ENCODE measurements around the gene TRAK1. TPM values are rescaled to one million over a fixed set of nuclear protein-coding genes. Genes with fewer than 3 reads are reported as not detected.
"Not testable (repeated sequence)": the region's sequence is repeated elsewhere in the genome, so short reads cannot be mapped to it uniquely, and the experiment has no call there.

TRAK1 gene
- total RNA-seq, 1 experiment from 2014 or later, result 46.8 TPM

DNA sequence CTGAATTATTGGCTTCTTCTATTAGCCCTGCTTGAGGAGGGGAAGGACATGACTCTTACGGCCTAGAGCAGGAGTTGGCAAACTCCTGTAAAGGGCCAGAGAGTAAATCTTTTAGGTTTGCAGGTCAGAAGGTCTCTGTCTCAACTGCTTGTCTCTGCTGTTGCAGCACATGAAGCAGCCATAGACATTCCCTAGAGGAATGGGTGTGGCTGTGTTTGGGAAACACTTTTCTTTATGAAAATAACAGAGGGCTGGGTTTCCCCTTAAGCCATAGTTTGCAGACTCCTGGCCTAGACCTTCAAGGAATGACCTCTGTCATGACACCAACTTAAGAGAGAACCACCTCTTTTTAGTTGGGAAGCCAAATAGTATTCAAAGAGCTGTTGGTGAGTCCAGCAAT lies 10.3 kb downstream of the TRAK1 start:
- Histone ChIP-seq H2AFZ (no peak overlapping the region), H3K4me3 (no peak overlapping the region), H3K9me3 (ENCODE audit: insufficient read depth, low read depth) (no peaks in the 10 kb centered on the region), H3K27ac (no peak overlapping the region), H3K4me1 (replicated peaks; ENCODE audit: insufficient read depth) (no peaks in the 10 kb centered on the region; the same call in 1 of the 2 replicates), H3K79me2 (ENCODE audit: low read depth) (no peaks in the 10 kb centered on the region), H4K20me1 (ENCODE audit: insufficient read depth) (no peaks in the 10 kb centered on the region), H3K27me3 (ENCODE audit: insufficient read depth, low read depth) (no peaks in the 10 kb centered on the region), H3F3A (ENCODE audit: insufficient read depth, low read depth) (no peaks in the 10 kb centered on the region), H3K4me2 (no peak overlapping the region), H3K36me3 (ENCODE audit: low read depth) (no peaks in the 10 kb centered on the region), H3K9me2 (ENCODE audit: insufficient read depth) (no peaks in the 10 kb centered on the region)
- CTCF ChIA-PET, result interaction anchor here (1.8 kb wide), 1 partner anchor 207 kb away, joined by 3 read pairs; no protein-coding TSS in a partner anchor
- BruUV-seq (replicated peaks), result no TSS peak
- intact Hi-C loops (cut with micrococcal nuclease; ENCODE audit: unreplicated experiment), result no loop called here
- no peak for DNase-seq
- POLR2A ChIA-PET (ENCODE audit: unreplicated experiment), result no interaction called here
- TF ChIP-seq EZH2 (IDR thresholded peaks at IDR 0.05; ENCODE audit: low read depth), result no peak
- TF ChIP-seq, protein P1, sequence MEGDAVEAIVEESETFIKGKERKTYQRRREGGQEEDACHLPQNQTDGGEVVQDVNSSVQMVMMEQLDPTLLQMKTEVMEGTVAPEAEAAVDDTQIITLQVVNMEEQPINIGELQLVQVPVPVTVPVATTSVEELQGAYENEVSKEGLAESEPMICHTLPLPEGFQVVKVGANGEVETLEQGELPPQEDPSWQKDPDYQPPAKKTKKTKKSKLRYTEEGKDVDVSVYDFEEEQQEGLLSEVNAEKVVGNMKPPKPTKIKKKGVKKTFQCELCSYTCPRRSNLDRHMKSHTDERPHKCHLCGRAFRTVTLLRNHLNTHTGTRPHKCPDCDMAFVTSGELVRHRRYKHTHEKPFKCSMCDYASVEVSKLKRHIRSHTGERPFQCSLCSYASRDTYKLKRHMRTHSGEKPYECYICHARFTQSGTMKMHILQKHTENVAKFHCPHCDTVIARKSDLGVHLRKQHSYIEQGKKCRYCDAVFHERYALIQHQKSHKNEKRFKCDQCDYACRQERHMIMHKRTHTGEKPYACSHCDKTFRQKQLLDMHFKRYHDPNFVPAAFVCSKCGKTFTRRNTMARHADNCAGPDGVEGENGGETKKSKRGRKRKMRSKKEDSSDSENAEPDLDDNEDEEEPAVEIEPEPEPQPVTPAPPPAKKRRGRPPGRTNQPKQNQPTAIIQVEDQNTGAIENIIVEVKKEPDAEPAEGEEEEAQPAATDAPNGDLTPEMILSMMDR (conservative IDR thresholded peaks at IDR 0.05), result no peak

DNA sequence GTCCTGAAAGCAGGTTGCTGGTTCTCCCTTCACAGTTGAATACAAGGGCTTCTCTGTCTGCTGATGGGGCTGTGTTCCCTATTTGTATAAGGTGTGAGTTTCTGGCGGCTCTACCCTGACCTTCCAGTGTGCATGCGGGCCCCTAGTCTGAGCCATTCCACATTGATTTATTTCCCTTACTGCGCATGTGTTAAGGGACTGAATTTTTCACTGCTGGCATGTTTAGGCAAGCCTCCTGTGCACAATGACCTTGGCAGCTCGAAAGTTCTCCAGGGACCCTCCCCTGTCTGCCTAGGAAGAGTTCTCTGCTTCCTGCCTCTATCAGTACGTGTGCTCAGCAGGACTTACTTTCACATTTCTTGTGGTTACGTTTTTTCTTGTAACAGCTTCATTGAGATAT lies 11.4 kb downstream of the TRAK1 start:
- Histone ChIP-seq H3F3A (ENCODE audit: insufficient read depth, low read depth) (no peaks in the 10 kb centered on the region), H3K27me3 (ENCODE audit: insufficient read depth, low read depth) (no peaks in the 10 kb centered on the region), H3K9me3 (ENCODE audit: insufficient read depth, low read depth) (no peaks in the 10 kb centered on the region), H3K79me2 (ENCODE audit: low read depth) (no peaks in the 10 kb centered on the region), H3K4me2 (no peak overlapping the region), H3K9me2 (ENCODE audit: insufficient read depth) (no peaks in the 10 kb centered on the region), H3K4me3 (no peak overlapping the region), H4K20me1 (ENCODE audit: insufficient read depth) (no peaks in the 10 kb centered on the region), H3K27ac (no peak overlapping the region), H3K36me3 (ENCODE audit: low read depth) (no peaks in the 10 kb centered on the region), H3K4me1 (replicated peaks; ENCODE audit: insufficient read depth) (no peaks in the 10 kb centered on the region; the same call in 1 of the 2 replicates), H2AFZ (no peak overlapping the region)
- intact Hi-C loops (cut with micrococcal nuclease; ENCODE audit: unreplicated experiment), result no loop called here
- POLR2A ChIA-PET (ENCODE audit: unreplicated experiment), result no interaction called here
- CTCF ChIA-PET, result interaction anchor here (0.6 kb wide), 1 partner anchor 421 kb away, joined by 3 read pairs; no protein-coding TSS in a partner anchor
- TF ChIP-seq, protein P1 (conservative IDR thresholded peaks at IDR 0.05), result no peak
- TF ChIP-seq EZH2 (IDR thresholded peaks at IDR 0.05; ENCODE audit: low read depth), result no peak
- no peak for DNase-seq
- no TSS peak for BruUV-seq (replicated peaks)

DNA sequence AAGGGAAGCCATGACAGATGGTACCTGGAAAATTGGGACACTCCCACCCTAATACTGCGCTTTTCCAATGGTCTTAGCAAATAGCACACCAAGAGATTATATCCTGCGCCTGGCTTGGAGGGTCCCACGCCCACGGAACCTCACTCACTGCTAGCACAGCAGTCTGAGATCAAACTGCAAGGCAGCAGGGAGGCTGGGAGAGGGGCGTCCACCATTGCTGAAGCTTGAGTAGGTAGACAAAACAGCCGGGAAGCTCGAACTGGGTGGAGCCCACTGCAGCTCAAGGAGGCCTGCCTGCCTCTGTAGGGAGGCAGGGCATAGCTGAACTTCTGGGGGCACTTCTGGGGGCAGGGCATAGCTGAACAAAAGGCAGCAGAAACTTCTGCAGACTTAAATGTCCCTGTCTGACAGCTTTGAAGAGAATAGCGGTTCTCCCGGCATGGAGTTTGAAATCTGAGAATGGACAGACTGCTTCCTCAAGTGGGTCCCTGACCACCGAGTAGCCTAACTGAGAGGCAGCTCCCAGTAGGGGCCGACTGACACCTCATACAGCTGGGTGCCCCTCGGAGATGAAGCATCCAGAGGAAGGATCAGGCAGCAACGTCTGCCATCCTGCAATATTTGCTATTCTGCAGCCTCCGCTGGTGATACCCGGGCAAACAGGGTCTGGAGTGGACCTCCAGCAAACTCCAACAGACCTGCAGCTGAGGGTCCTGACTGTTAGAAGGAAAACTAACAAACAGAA lies 12.9 kb downstream of the TRAK1 start:
- CTCF ChIA-PET; H3K4me2 ChIP-seq; H3K4me1 ChIP-seq (replicated peaks; ENCODE audit: insufficient read depth); H3K79me2 ChIP-seq (ENCODE audit: low read depth); H3K9me2 ChIP-seq (ENCODE audit: insufficient read depth); POLR2A ChIA-PET (ENCODE audit: unreplicated experiment); DNase-seq; H2AFZ ChIP-seq; BruUV-seq (replicated peaks); H3K27me3 ChIP-seq (ENCODE audit: insufficient read depth, low read depth); H3F3A ChIP-seq (ENCODE audit: insufficient read depth, low read depth); H3K27ac ChIP-seq; H4K20me1 ChIP-seq (ENCODE audit: insufficient read depth); H3K9me3 ChIP-seq (ENCODE audit: insufficient read depth, low read depth); H3K36me3 ChIP-seq (ENCODE audit: low read depth); intact Hi-C loops (cut with micrococcal nuclease; ENCODE audit: unreplicated experiment); H3K4me3 ChIP-seq: not testable (repeated sequence)

DNA sequence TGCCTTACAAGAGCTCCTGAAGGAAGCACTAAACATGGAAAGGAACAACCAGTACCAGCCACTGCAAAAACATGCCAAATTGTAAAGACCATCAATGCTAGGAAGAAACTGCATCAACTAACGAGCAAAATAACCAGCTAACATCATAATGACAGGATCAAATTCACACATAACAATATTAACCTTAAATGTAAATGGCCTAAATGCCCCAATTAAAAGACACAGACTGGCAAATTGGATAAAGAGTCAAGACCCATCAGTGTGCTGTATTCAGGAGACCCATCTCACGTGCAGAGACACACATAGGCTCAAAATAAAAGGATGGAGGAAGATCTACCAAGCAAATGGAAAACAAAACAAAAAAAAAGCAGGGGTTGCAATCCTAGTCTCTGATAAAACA lies 14.8 kb downstream of the TRAK1 start:
- H3K27me3 ChIP-seq (ENCODE audit: insufficient read depth, low read depth); POLR2A ChIA-PET (ENCODE audit: unreplicated experiment); H3K4me3 ChIP-seq; H3K79me2 ChIP-seq (ENCODE audit: low read depth); H3K36me3 ChIP-seq (ENCODE audit: low read depth); intact Hi-C loops (cut with micrococcal nuclease; ENCODE audit: unreplicated experiment); BruUV-seq (replicated peaks); H3K4me2 ChIP-seq; CTCF ChIA-PET; DNase-seq; H4K20me1 ChIP-seq (ENCODE audit: insufficient read depth); H3K4me1 ChIP-seq (replicated peaks; ENCODE audit: insufficient read depth); H3K9me2 ChIP-seq (ENCODE audit: insufficient read depth); H3K9me3 ChIP-seq (ENCODE audit: insufficient read depth, low read depth); H3K27ac ChIP-seq; H3F3A ChIP-seq (ENCODE audit: insufficient read depth, low read depth); H2AFZ ChIP-seq: not testable (repeated sequence)
